ENCODE data around the gene PDZRN3. TPM values are rescaled to one million over a fixed set of nuclear protein-coding genes. Genes with fewer than 3 reads are reported as not detected.

The PDZRN3 gene
- total RNA-seq, 1 experiment from 2014 or later, result not detected

DNA sequence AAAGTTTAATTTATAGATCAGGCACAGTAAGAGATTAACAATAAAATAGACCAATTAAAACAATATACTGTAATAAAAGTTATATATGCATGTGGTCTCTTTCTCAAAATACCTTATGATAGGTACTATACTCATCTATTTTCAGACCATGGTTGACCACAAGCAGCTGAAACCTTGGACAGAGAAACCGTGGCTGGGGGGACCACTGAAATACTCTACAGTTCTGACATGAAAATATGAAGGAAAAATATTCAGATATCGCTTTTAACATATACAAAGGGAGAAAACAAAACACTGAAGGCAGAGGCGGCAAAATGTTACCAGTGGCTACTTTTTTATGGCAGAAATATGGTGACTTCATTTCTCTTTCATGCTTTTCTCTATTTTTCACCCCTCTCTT, 114.0 kb downstream of the PDZRN3 start:
- Mint-ChIP-seq H3K36me3 (ENCODE audit: insufficient read depth, unreplicated experiment) (no peaks in the 10 kb centered on the region), H3K27me3 (ENCODE audit: unreplicated experiment) (peaks cover 11% of the 10 kb centered on the region), H3K4me1 (ENCODE audit: low read depth, unreplicated experiment) (no peaks in the 10 kb centered on the region), H3K4me3 (ENCODE audit: low read depth, unreplicated experiment) (no peak overlapping the region), H3K27ac (ENCODE audit: unreplicated experiment) (no peak overlapping the region), H3K9me3 (ENCODE audit: low read depth, unreplicated experiment) (no peaks in the 10 kb centered on the region)
- no TSS peak for BruUV-seq (replicated peaks)
- TF ChIP-seq, protein P1, sequence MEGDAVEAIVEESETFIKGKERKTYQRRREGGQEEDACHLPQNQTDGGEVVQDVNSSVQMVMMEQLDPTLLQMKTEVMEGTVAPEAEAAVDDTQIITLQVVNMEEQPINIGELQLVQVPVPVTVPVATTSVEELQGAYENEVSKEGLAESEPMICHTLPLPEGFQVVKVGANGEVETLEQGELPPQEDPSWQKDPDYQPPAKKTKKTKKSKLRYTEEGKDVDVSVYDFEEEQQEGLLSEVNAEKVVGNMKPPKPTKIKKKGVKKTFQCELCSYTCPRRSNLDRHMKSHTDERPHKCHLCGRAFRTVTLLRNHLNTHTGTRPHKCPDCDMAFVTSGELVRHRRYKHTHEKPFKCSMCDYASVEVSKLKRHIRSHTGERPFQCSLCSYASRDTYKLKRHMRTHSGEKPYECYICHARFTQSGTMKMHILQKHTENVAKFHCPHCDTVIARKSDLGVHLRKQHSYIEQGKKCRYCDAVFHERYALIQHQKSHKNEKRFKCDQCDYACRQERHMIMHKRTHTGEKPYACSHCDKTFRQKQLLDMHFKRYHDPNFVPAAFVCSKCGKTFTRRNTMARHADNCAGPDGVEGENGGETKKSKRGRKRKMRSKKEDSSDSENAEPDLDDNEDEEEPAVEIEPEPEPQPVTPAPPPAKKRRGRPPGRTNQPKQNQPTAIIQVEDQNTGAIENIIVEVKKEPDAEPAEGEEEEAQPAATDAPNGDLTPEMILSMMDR (IDR thresholded peaks at IDR 0.05; ENCODE audit: unreplicated experiment), result no peak
- no peak for DNase-seq
- intact Hi-C loops (cut with micrococcal nuclease; ENCODE audit: unreplicated experiment), result loop anchor here (5.0 kb wide), 1 partner anchor 192 kb away; no protein-coding TSS in a partner anchor
- CTCF ChIA-PET, result no interaction called here

DNA sequence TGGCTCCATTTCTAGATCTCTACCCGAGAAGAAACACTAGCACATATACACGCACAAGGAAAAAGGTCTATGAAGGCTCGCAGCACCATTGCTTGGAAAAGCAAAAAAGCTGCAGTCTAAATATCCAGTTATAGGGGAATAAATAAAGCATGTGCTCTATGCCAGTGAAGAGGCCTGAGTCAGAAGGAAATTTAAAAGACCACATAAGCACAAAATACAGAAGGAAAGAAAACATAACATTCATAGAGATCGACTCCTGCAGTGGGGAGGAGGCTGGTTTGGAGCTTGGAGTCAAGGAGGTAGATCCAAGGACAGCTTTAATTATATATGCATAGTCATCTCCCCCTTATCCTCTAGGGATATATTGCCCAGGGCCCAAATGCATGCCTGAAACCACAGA, 114.4 kb downstream of the PDZRN3 start:
- intact Hi-C loops (cut with micrococcal nuclease; ENCODE audit: unreplicated experiment), result loop anchor here (5.0 kb wide), 1 partner anchor 192 kb away; no protein-coding TSS in a partner anchor
- Mint-ChIP-seq H3K27ac (ENCODE audit: unreplicated experiment) (no peak overlapping the region), H3K9me3 (ENCODE audit: low read depth, unreplicated experiment) (no peaks in the 10 kb centered on the region), H3K4me3 (ENCODE audit: low read depth, unreplicated experiment) (no peak overlapping the region), H3K36me3 (ENCODE audit: insufficient read depth, unreplicated experiment) (no peaks in the 10 kb centered on the region), H3K27me3 (ENCODE audit: unreplicated experiment) (peaks cover 11% of the 10 kb centered on the region), H3K4me1 (ENCODE audit: low read depth, unreplicated experiment) (no peaks in the 10 kb centered on the region)
- TF ChIP-seq, protein P1 (IDR thresholded peaks at IDR 0.05; ENCODE audit: unreplicated experiment), result no peak
- CTCF ChIA-PET, result no interaction called here
- BruUV-seq (replicated peaks), result no TSS peak
- no peak for DNase-seq

DNA sequence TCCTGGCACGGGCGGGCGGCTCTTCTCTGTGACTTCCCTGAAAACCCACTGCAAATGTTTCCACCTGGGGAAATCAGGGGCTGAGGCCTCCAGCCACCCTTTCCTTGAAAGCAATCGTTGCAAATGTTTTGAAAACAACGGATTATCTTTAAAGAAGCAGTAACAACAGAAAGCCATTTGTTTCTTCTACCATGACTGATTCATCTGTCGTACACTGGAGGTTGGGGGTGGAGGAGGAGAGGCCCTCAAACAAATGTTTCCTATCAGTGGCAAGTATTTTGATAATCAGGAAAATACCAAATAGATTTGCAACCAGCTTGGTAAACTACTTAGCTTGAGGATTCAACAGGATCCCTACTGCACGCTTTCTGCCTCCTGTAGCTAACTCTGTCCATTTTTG, 114.9 kb downstream of the PDZRN3 start:
- H3K4me1 Mint-ChIP-seq (ENCODE audit: low read depth, unreplicated experiment), result no peaks in the 10 kb centered on the region
- TF ChIP-seq, protein P1 (IDR thresholded peaks at IDR 0.05; ENCODE audit: unreplicated experiment), result no peak
- no peaks in the 10 kb centered on the region for H3K36me3 Mint-ChIP-seq (ENCODE audit: insufficient read depth, unreplicated experiment)
- H3K9me3 Mint-ChIP-seq (ENCODE audit: low read depth, unreplicated experiment), result no peaks in the 10 kb centered on the region
- H3K27ac Mint-ChIP-seq (ENCODE audit: unreplicated experiment), result no peak overlapping the region
- intact Hi-C loops (cut with micrococcal nuclease; ENCODE audit: unreplicated experiment), result loop anchor here (5.0 kb wide), 1 partner anchor 192 kb away; no protein-coding TSS in a partner anchor
- H3K4me3 Mint-ChIP-seq (ENCODE audit: low read depth, unreplicated experiment), result no peak overlapping the region
- no TSS peak for BruUV-seq (replicated peaks)
- DNase-seq, result no peak
- H3K27me3 Mint-ChIP-seq (ENCODE audit: unreplicated experiment), result peaks cover 12% of the 10 kb centered on the region
- CTCF ChIA-PET, result no interaction called here

DNA sequence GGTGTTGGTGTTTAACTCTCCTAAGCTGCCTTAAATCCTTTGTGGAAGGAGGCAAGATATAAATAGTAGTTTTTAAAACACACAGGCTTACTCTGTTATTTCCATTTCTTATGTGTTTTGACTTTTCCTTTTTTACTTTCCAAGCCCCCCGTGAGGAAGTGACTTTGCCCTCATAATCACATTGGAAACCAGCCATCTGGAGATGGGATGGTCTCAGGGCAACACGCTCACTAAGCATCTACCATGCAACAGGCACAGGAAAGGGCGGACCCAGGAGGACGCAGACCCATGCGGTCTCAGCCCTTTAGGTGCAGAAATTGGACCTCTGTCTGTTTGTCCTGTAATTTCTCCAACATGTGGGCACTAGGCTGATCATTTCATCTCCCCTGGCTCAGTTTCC, 115.7 kb downstream of the PDZRN3 start:
- H3K36me3 Mint-ChIP-seq (ENCODE audit: insufficient read depth, unreplicated experiment), result no peaks in the 10 kb centered on the region
- H3K4me3 Mint-ChIP-seq (ENCODE audit: low read depth, unreplicated experiment), result no peak overlapping the region
- no peak for DNase-seq
- peaks cover 19% of the 10 kb centered on the region for H3K27me3 Mint-ChIP-seq (ENCODE audit: unreplicated experiment)
- intact Hi-C loops (cut with micrococcal nuclease; ENCODE audit: unreplicated experiment), result no loop called here
- no TSS peak for BruUV-seq (replicated peaks)
- TF ChIP-seq, protein P1 (IDR thresholded peaks at IDR 0.05; ENCODE audit: unreplicated experiment), result no peak
- CTCF ChIA-PET, result no interaction called here
- no peaks in the 10 kb centered on the region for H3K4me1 Mint-ChIP-seq (ENCODE audit: low read depth, unreplicated experiment)
- H3K27ac Mint-ChIP-seq (ENCODE audit: unreplicated experiment), result no peak overlapping the region
- H3K9me3 Mint-ChIP-seq (ENCODE audit: low read depth, unreplicated experiment), result no peaks in the 10 kb centered on the region
